Measurements from ENCODE around the gene HNF1B.

The HNF1B gene

GRCh38 chr17:37671028-37671823 is 73.6 kb downstream of the HNF1B start:
- peak; percentile 3 for DNase-seq (ENCODE audit: low read depth)

- DNase-seq (ENCODE audit: low read depth): no peak
These were observed 77.8 kb downstream of the HNF1B start for GRCh38 chr17:37667039-37667438.

- no peak for DNase-seq (ENCODE audit: low read depth)
These were observed 80.6 kb downstream of the HNF1B start for GRCh38 chr17:37664214-37664613.

GRCh38 chr17:37662353-37662752 is 82.5 kb downstream of the HNF1B start:
- DNase-seq (ENCODE audit: low read depth): no peak

- DNase-seq (ENCODE audit: low read depth): peak; percentile 24
These were observed 83.4 kb downstream of the HNF1B start for GRCh38 chr17:37661400-37662014.

GRCh38 chr17:37659925-37660324 is 84.9 kb downstream of the HNF1B start:
- no peak for DNase-seq (ENCODE audit: low read depth)

GRCh38 chr17:37657202-37657601 is 87.7 kb downstream of the HNF1B start:
- no peak for DNase-seq (ENCODE audit: low read depth)

- no peak for DNase-seq (ENCODE audit: low read depth)
These were observed 93.0 kb downstream of the HNF1B start for GRCh38 chr17:37651849-37652248.

- peak; percentile 74 for DNase-seq (ENCODE audit: low read depth)
These were observed 94.3 kb downstream of the HNF1B start for GRCh38 chr17:37650419-37651003.

- peak; percentile 91 for DNase-seq (ENCODE audit: low read depth)
These were observed 96.3 kb downstream of the HNF1B start for GRCh38 chr17:37648555-37648954.

- DNase-seq (ENCODE audit: low read depth): no peak
These were observed 97.0 kb downstream of the HNF1B start for GRCh38 chr17:37647856-37648255.

- DNase-seq (ENCODE audit: low read depth): peak; percentile 17
These were observed 101.0 kb downstream of the HNF1B start for GRCh38 chr17:37643869-37644268.

- DNase-seq (ENCODE audit: low read depth): peak; percentile 96
These were observed 101.6 kb downstream of the HNF1B start, which contains the start of gene DDX52 for GRCh38 chr17:37643118-37643766. DDX52 (minus strand) TSS chr17:37643446; CDS start chr17:37643420, 26 bp downstream.

- DNase-seq (ENCODE audit: low read depth): peak; percentile 64
These were observed 102.2 kb downstream of the HNF1B start for GRCh38 chr17:37642681-37643080.

- no peak for DNase-seq (ENCODE audit: low read depth)
These were observed 104.8 kb downstream of the HNF1B start for GRCh38 chr17:37640015-37640414.

GRCh38 chr17:37637956-37638355 is 106.9 kb downstream of the HNF1B start:
- no peak for DNase-seq (ENCODE audit: low read depth)

Data from ELR (cell line).